HepG2 (cell line): ENCODE results near the gene PRDM15.

Experiments used
- ESRRA ChIP-seq: sonication (generic); formaldehyde crosslinking; IDR thresholded peaks from 2 replicates; pipeline ENCODE4 v1.5.1; 2020; ENCODE audit warnings: mild to moderate bottlenecking, low read depth, missing genetic modification reagents
- MIER2 ChIP-seq: IDR thresholded peaks from 2 replicates; pipeline ENCODE4 v1.6.1; 2016; ENCODE audit warnings: missing biosample characterization, missing genetic modification reagents
- PHF21A ChIP-seq: sonication (generic); formaldehyde crosslinking; IDR thresholded peaks from 2 replicates; pipeline ENCODE4 v1.5.0; 2020; ENCODE audit warnings: mild to moderate bottlenecking, missing genetic modification reagents
- POLR2A ChIP-seq, 2 experiments: IDR thresholded peaks; 2 replicates each; pipeline ENCODE4 v1.6.1; 2011; ENCODE audit warnings: low read depth in 2 of 2, low read length in 2 of 2, mild to moderate bottlenecking in 1 of 2, moderate library complexity in 1 of 2; ENCODE audit not compliant: insufficient read depth in 1 of 2
- POLR2AphosphoS2 ChIP-seq: IDR thresholded peaks from 2 replicates; pipeline ENCODE4 v1.6.1; 2011; ENCODE audit warnings: low read depth, low read length, improper control_type of control experiment
- POLR2AphosphoS5 ChIP-seq: IDR thresholded peaks from 2 replicates; pipeline ENCODE4 v1.6.1; 2012; ENCODE audit warnings: low read depth, low read length
- SIN3A ChIP-seq: IDR thresholded peaks from 2 replicates; pipeline ENCODE4 v1.6.1; 2011; ENCODE audit warnings: low read depth, mild to moderate bottlenecking, control low read depth, low read length, borderline replicate concordance
- ZFP36 ChIP-seq: fragments of 150-350 bp; IDR thresholded peaks from 2 replicates; pipeline ENCODE4 v1.6.1; 2018; ENCODE audit warnings: borderline replicate concordance, low read length, low read depth; ENCODE audit not compliant: partially characterized antibody
- ZNF274 ChIP-seq: sonication (generic); formaldehyde crosslinking; IDR thresholded peaks from 2 replicates; pipeline ENCODE4 v1.5.1; 2020; ENCODE audit warnings: mild to moderate bottlenecking, missing genetic modification reagents
- ZNF552 ChIP-seq: sonication (generic); formaldehyde crosslinking; IDR thresholded peaks from 2 replicates; pipeline ENCODE4 v1.9.0; 2022; ENCODE audit warnings: missing genetic modification reagents, mild to moderate bottlenecking, borderline replicate concordance
- TF ChIP-seq, protein P1 (sequence below), 2 experiments: IDR thresholded peaks; 2 replicates each; pipeline ENCODE4 v1.6.1; 2011 to 2012; ENCODE audit warnings: low read length in 2 of 2, borderline replicate concordance in 1 of 2, low read depth in 1 of 2, mild to moderate bottlenecking in 1 of 2, moderate library complexity in 1 of 2

DNA sequence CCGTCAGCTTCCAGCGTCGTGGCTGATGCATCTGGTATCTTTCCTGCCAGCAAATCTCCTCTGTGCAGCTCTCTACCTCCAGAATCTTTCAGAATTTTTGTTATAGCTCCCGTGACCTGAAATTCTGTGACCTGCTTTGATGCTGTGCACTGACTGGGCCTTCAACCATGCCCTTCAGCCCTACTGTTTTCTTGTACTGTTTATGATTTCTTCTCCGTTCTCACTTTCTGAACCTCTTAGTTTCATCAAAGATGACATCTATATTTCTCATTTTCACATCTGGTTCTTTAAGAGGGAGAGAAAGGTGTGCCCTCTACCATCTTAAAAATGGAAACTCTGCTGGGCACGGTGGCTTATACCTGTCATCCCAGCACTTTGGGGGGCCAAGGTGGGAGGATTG, 5.7 kb downstream of the PRDM15 start:
- TF ChIP-seq MIER2: no peak
- TF ChIP-seq SIN3A: no peak
- TF ChIP-seq POLR2AphosphoS5: no peak
- no peak for TF ChIP-seq POLR2A (IDR thresholded peaks at IDR 0.05; ENCODE audit: insufficient read depth in 1 of 2, low read depth in 2 of 2, low read length in 2 of 2)
- TF ChIP-seq PHF21A (CRISPR knock-in tag): no peak
- TF ChIP-seq ZFP36: no peak
- no peak for TF ChIP-seq ESRRA
- TF ChIP-seq ZNF552: no peak
- no peak for TF ChIP-seq POLR2AphosphoS2
- no peak for TF ChIP-seq ZNF274 (CRISPR knock-in tag)
- TF ChIP-seq, protein P1, sequence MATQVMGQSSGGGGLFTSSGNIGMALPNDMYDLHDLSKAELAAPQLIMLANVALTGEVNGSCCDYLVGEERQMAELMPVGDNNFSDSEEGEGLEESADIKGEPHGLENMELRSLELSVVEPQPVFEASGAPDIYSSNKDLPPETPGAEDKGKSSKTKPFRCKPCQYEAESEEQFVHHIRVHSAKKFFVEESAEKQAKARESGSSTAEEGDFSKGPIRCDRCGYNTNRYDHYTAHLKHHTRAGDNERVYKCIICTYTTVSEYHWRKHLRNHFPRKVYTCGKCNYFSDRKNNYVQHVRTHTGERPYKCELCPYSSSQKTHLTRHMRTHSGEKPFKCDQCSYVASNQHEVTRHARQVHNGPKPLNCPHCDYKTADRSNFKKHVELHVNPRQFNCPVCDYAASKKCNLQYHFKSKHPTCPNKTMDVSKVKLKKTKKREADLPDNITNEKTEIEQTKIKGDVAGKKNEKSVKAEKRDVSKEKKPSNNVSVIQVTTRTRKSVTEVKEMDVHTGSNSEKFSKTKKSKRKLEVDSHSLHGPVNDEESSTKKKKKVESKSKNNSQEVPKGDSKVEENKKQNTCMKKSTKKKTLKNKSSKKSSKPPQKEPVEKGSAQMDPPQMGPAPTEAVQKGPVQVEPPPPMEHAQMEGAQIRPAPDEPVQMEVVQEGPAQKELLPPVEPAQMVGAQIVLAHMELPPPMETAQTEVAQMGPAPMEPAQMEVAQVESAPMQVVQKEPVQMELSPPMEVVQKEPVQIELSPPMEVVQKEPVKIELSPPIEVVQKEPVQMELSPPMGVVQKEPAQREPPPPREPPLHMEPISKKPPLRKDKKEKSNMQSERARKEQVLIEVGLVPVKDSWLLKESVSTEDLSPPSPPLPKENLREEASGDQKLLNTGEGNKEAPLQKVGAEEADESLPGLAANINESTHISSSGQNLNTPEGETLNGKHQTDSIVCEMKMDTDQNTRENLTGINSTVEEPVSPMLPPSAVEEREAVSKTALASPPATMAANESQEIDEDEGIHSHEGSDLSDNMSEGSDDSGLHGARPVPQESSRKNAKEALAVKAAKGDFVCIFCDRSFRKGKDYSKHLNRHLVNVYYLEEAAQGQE (IDR thresholded peaks at IDR 0.05; ENCODE audit: borderline replicate concordance in 1 of 2, low read depth in 1 of 2, low read length in 2 of 2): no peak
